Mucosa of rectum (tissue), 2 donors: Measurements from ENCODE around the gene GSDMA.
A peak's percentile ranks its signal among the peaks of the same experiment; 100 is the strongest.

Source experiments
- H3K27ac ChIP-seq, 2 donors: one replicate each; pipeline ENCODE4 v1.7.0; 2013; ENCODE audit warnings: inconsistent platforms in 2 of 2, low read depth in 2 of 2, low read length in 2 of 2
- H3K27me3 ChIP-seq, 2 donors: one replicate each; pipeline ENCODE4 v1.7.0; 2013; ENCODE audit warnings: low read length in 2 of 2; ENCODE audit not compliant: control insufficient read depth in 2 of 2, insufficient read depth in 2 of 2
- H3K36me3 ChIP-seq, 2 donors: one replicate each; pipeline ENCODE4 v1.7.0; 2013; ENCODE audit warnings: low read length in 2 of 2; ENCODE audit not compliant: control insufficient read depth in 2 of 2, insufficient read depth in 2 of 2
- H3K4me1 ChIP-seq, 2 donors: one replicate each; pipeline ENCODE4 v1.7.0; 2013; ENCODE audit warnings: low read length in 2 of 2, mild to moderate bottlenecking in 1 of 2; ENCODE audit not compliant: control insufficient read depth in 2 of 2, insufficient read depth in 2 of 2
- H3K4me3 ChIP-seq, 2 donors: one replicate each; pipeline ENCODE4 v1.7.0; 2013; ENCODE audit warnings: low read length in 2 of 2
- H3K9ac ChIP-seq, 2 donors: one replicate each; pipeline ENCODE4 v1.7.0; 2013; ENCODE audit warnings: low read length in 2 of 2, low read depth in 1 of 2, mild to moderate bottlenecking in 1 of 2
- H3K9me3 ChIP-seq, 2 donors: one replicate each; pipeline ENCODE4 v1.7.0; 2013; ENCODE audit warnings: low read length in 2 of 2; ENCODE audit not compliant: control insufficient read depth in 2 of 2
- donor health status: healthy.
- donor health status: Normal muscosa, but diverticular disease.

The GSDMA gene

GRCh38 chr17:39923836-39924690, 38.7 kb upstream of the GSDMA start:
- Histone ChIP-seq H3K36me3 (peaks cover 33 to 42% of the 10 kb centered on the region in 2 donors), H3K27ac (no peak overlapping the region), H3K9me3 (no peaks in the 10 kb centered on the region), H3K9ac (no peak overlapping the region), H3K4me3 (no peak overlapping the region), H3K27me3 (no peaks in the 10 kb centered on the region), H3K4me1 (peaks cover 18 to 35% of the 10 kb centered on the region in 2 donors)

GRCh38 chr17:39924691-39925055, 38.1 kb upstream of the GSDMA start:
- H3K4me3 ChIP-seq: no peak overlapping the region
- peaks cover 33 to 40% of the 10 kb centered on the region in 2 donors for H3K36me3 ChIP-seq
- H3K4me1 ChIP-seq: peaks cover 15 to 31% of the 10 kb centered on the region in 2 donors
- no peaks in the 10 kb centered on the region for H3K9me3 ChIP-seq
- no peaks in the 10 kb centered on the region for H3K27me3 ChIP-seq
- no peak overlapping the region for H3K9ac ChIP-seq
- H3K27ac ChIP-seq: no peak overlapping the region

- Histone ChIP-seq H3K27me3 (no peaks in the 10 kb centered on the region), H3K9me3 (no peaks in the 10 kb centered on the region), H3K36me3 (peaks cover 31 to 36% of the 10 kb centered on the region in 2 donors), H3K4me1 (peaks cover 15 to 31% of the 10 kb centered on the region in 2 donors), H3K9ac (peak overlapping the region in 1 of 2 donors; percentile 80), H3K4me3 (peak overlapping the region in 1 of 2 donors; percentile 92), H3K27ac (peak overlapping the region in 1 of 2 donors; percentile 91)
Observed at GRCh38 chr17:39925282-39926134, 37.3 kb upstream of the GSDMA start.

- peak overlapping the region; percentile 79 to 80 for H3K9ac ChIP-seq
- peaks cover 15 to 31% of the 10 kb centered on the region in 2 donors for H3K4me1 ChIP-seq
Observed at GRCh38 chr17:39926135-39926587, 36.6 kb upstream of the GSDMA start.

GRCh38 chr17:39926588-39927100, 36.2 kb upstream of the GSDMA start:
- H3K9me3 ChIP-seq: no peaks in the 10 kb centered on the region
- peaks cover 15 to 31% of the 10 kb centered on the region in 2 donors for H3K4me1 ChIP-seq
- peaks cover 23 to 26% of the 10 kb centered on the region in 2 donors for H3K36me3 ChIP-seq
- H3K27ac ChIP-seq: peak overlapping the region; percentile 89 to 91
- no peaks in the 10 kb centered on the region for H3K27me3 ChIP-seq
- H3K4me3 ChIP-seq: peak overlapping the region; percentile 80 to 92
- peak overlapping the region; percentile 79 to 80 for H3K9ac ChIP-seq

More at GRCh38 chr17:39926135-39926587, 36.6 kb upstream of the GSDMA start:
- peak overlapping the region; percentile 80 to 92 for H3K4me3 ChIP-seq
- peaks cover 27 to 31% of the 10 kb centered on the region in 2 donors for H3K36me3 ChIP-seq
- H3K9me3 ChIP-seq: no peaks in the 10 kb centered on the region
- H3K27ac ChIP-seq: peak overlapping the region in 1 of 2 donors; percentile 91
- no peaks in the 10 kb centered on the region for H3K27me3 ChIP-seq

GRCh38 chr17:39927101-39927928, 35.5 kb upstream of the GSDMA start, which contains the start of the genes LRRC3C and ORMDL3:
Gene LRRC3C, plus strand, starts transcription at chr17:39927732. Its CDS starts 13,792 bp downstream, at chr17:39941524.
Gene ORMDL3, minus strand, starts transcription at chr17:39927601. Its CDS starts 3,398 bp downstream, at chr17:39924203.
- peak within 1 kb of the TSS; percentile 89 to 91 for H3K27ac ChIP-seq
- H3K4me3 ChIP-seq: peak within 1 kb of the TSS; percentile 80 to 92
- no peaks in the 10 kb centered on the region for H3K9me3 ChIP-seq
- peaks cover 16 to 19% of the 10 kb centered on the region in 2 donors for H3K36me3 ChIP-seq
- peak within 1 kb of the TSS; percentile 80 to 89 for H3K9ac ChIP-seq
- no peaks in the 10 kb centered on the region for H3K27me3 ChIP-seq
- H3K4me1 ChIP-seq: peaks cover 15 to 31% of the 10 kb centered on the region in 2 donors

- H3K9ac ChIP-seq: peak overlapping the region; percentile 75 to 89
- H3K36me3 ChIP-seq: peaks cover 8 to 10% of the 10 kb centered on the region in 2 donors
- peak overlapping the region; percentile 80 to 92 for H3K4me3 ChIP-seq
- no peaks in the 10 kb centered on the region for H3K27me3 ChIP-seq
- no peaks in the 10 kb centered on the region for H3K9me3 ChIP-seq
- H3K27ac ChIP-seq: peak overlapping the region; percentile 89 to 91
- H3K4me1 ChIP-seq: peaks cover 15 to 31% of the 10 kb centered on the region in 2 donors
Observed at GRCh38 chr17:39927929-39928857, 34.6 kb upstream of the GSDMA start.

- Histone ChIP-seq H3K27ac (peak overlapping the region in 1 of 2 donors; percentile 89), H3K4me1 (peaks cover 15 to 30% of the 10 kb centered on the region in 2 donors), H3K4me3 (no peak overlapping the region), H3K36me3 (peaks cover under 1 to 2% of the 10 kb centered on the region in 2 donors), H3K9ac (no peak overlapping the region), H3K27me3 (no peaks in the 10 kb centered on the region), H3K9me3 (no peaks in the 10 kb centered on the region)
Observed at GRCh38 chr17:39928858-39929645, 33.8 kb upstream of the GSDMA start.
